ENCODE measurements around the gene KCNK17.

Gene KCNK17

GRCh38 chr6:39260953-39261352 lies 53.3 kb downstream of the KCNK17 start:
- no peaks in the 10 kb centered on the region for H3K27me3 ChIP-seq (replicated peaks; ENCODE audit: control insufficient read depth, insufficient read depth, low read length, poor library complexity, severe bottlenecking)
- no peak for DNase-seq
- H3K27ac ChIP-seq (ENCODE audit: insufficient read depth, low read length, poor library complexity, severe bottlenecking): no peak overlapping the region
- H3K4me3 ChIP-seq (ENCODE audit: insufficient read depth, low read depth, low read length, poor library complexity, severe bottlenecking): no peak overlapping the region
- H3K9me3 ChIP-seq (ENCODE audit: control insufficient read depth, low read length): no peaks in the 10 kb centered on the region
- H3K4me1 ChIP-seq (ENCODE audit: control insufficient read depth, insufficient read depth, low read length, poor library complexity, severe bottlenecking): no peaks in the 10 kb centered on the region
- H3K36me3 ChIP-seq (ENCODE audit: control insufficient read depth, insufficient read depth, low read length): no peaks in the 10 kb centered on the region

DNA sequence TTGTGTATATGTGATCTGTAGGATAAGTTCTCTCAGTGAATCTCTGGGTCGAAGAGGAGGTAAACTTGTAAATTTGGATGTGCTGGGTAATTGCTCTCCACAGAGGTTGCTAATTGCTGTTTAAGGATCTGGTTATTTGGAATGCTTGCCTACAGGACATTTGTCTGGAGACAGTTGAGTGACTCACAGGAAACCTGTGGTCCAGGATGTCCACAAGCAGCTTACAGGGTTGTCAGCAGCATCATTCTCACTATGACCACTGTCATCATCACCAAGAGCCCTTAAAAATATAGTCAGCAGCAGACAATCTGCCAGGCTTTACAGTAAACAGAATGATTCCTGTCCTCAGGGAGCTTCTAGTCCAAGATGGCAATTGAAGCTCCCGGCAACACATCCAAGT lies 53.8 kb downstream of the KCNK17 start:
- H3K9me3 ChIP-seq (ENCODE audit: control insufficient read depth, low read length): no peaks in the 10 kb centered on the region
- no peaks in the 10 kb centered on the region for H3K27me3 ChIP-seq (replicated peaks; ENCODE audit: control insufficient read depth, insufficient read depth, low read length, poor library complexity, severe bottlenecking)
- DNase-seq: no peak
- no peaks in the 10 kb centered on the region for H3K36me3 ChIP-seq (ENCODE audit: control insufficient read depth, insufficient read depth, low read length)
- H3K27ac ChIP-seq (ENCODE audit: insufficient read depth, low read length, poor library complexity, severe bottlenecking): no peak overlapping the region
- H3K4me3 ChIP-seq (ENCODE audit: insufficient read depth, low read depth, low read length, poor library complexity, severe bottlenecking): no peak overlapping the region
- H3K4me1 ChIP-seq (ENCODE audit: control insufficient read depth, insufficient read depth, low read length, poor library complexity, severe bottlenecking): no peaks in the 10 kb centered on the region

DNA sequence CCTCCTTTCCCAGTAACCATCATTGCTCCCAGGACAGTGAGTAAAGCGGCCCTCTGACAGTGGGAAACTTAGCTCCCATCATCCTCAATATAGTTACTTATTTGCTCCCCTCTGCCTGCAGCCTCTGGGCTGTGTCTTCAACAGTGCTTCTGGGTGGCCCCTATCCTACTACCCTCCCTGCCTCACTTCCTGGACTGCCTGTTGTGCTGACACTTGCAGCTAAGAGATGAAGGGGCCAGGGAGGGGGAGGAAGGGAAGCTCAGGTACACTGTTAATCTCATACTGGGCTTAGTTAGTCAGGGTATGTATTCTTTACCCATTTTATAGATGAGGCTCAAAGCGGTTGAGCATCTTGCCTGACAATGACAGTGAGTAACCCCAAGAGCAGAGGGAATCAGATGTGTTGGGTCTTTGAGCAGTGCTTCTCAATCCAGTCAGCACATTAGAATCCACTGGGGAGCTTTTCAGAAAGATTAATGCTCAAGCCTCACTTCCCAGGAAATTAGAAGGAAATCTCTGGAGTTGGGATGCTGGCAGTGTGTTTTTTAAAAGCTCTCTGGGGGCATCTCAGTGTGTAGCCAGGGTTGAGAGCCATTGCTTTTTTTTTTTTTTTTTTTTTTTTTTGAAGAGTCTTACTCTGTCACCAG lies 57.8 kb downstream of the KCNK17 start:
- DNase-seq: no peak
- Histone ChIP-seq H3K4me3 (ENCODE audit: insufficient read depth, low read depth, low read length, poor library complexity, severe bottlenecking) (no peak overlapping the region), H3K27me3 (replicated peaks; ENCODE audit: control insufficient read depth, insufficient read depth, low read length, poor library complexity, severe bottlenecking) (no peaks in the 10 kb centered on the region), H3K36me3 (ENCODE audit: control insufficient read depth, insufficient read depth, low read length) (no peaks in the 10 kb centered on the region), H3K27ac (ENCODE audit: insufficient read depth, low read length, poor library complexity, severe bottlenecking) (no peak overlapping the region), H3K9me3 (ENCODE audit: control insufficient read depth, low read length) (no peaks in the 10 kb centered on the region), H3K4me1 (ENCODE audit: control insufficient read depth, insufficient read depth, low read length, poor library complexity, severe bottlenecking) (no peaks in the 10 kb centered on the region)

GRCh38 chr6:39254999-39255535 lies 59.2 kb downstream of the KCNK17 start:
- no peak for DNase-seq
- Histone ChIP-seq H3K36me3 (ENCODE audit: control insufficient read depth, insufficient read depth, low read length) (no peaks in the 10 kb centered on the region), H3K4me3 (ENCODE audit: insufficient read depth, low read depth, low read length, poor library complexity, severe bottlenecking) (no peak overlapping the region), H3K27ac (ENCODE audit: insufficient read depth, low read length, poor library complexity, severe bottlenecking) (no peak overlapping the region), H3K9me3 (ENCODE audit: control insufficient read depth, low read length) (no peaks in the 10 kb centered on the region), H3K4me1 (ENCODE audit: control insufficient read depth, insufficient read depth, low read length, poor library complexity, severe bottlenecking) (no peaks in the 10 kb centered on the region), H3K27me3 (replicated peaks; ENCODE audit: control insufficient read depth, insufficient read depth, low read length, poor library complexity, severe bottlenecking) (no peaks in the 10 kb centered on the region)

DNA sequence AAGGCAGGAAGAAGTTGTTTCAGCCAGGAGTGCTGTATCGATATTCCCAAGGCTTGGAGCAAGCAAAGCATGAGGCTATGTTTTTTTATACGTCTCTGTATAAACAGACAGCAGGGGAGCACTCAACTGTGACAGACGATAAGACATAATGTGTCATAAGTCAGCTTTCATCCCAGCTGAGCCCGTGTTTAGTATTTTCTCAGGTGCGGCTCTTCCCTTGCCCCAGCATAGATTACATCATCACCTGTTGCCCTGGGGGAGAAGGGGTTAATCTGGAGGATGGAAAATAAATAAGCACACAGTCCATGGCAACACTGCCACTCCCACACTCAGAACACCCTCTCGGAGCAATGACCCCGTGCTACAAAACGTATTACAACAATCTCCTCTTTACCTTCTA lies 62.8 kb downstream of the KCNK17 start:
- Histone ChIP-seq H3K4me3 (ENCODE audit: insufficient read depth, low read depth, low read length, poor library complexity, severe bottlenecking) (no peak overlapping the region), H3K9me3 (ENCODE audit: control insufficient read depth, low read length) (no peaks in the 10 kb centered on the region), H3K27me3 (replicated peaks; ENCODE audit: control insufficient read depth, insufficient read depth, low read length, poor library complexity, severe bottlenecking) (no peaks in the 10 kb centered on the region), H3K36me3 (ENCODE audit: control insufficient read depth, insufficient read depth, low read length) (no peaks in the 10 kb centered on the region), H3K27ac (ENCODE audit: insufficient read depth, low read length, poor library complexity, severe bottlenecking) (no peak overlapping the region), H3K4me1 (ENCODE audit: control insufficient read depth, insufficient read depth, low read length, poor library complexity, severe bottlenecking) (no peaks in the 10 kb centered on the region)
- DNase-seq: no peak

- H3K9me3 ChIP-seq (ENCODE audit: control insufficient read depth, low read length): no peaks in the 10 kb centered on the region
- H3K27ac ChIP-seq (ENCODE audit: insufficient read depth, low read length, poor library complexity, severe bottlenecking): no peak overlapping the region
- H3K27me3 ChIP-seq (replicated peaks; ENCODE audit: control insufficient read depth, insufficient read depth, low read length, poor library complexity, severe bottlenecking): no peaks in the 10 kb centered on the region
- H3K4me3 ChIP-seq (ENCODE audit: insufficient read depth, low read depth, low read length, poor library complexity, severe bottlenecking): no peak overlapping the region
- no peaks in the 10 kb centered on the region for H3K4me1 ChIP-seq (ENCODE audit: control insufficient read depth, insufficient read depth, low read length, poor library complexity, severe bottlenecking)
- DNase-seq: no peak
- H3K36me3 ChIP-seq (ENCODE audit: control insufficient read depth, insufficient read depth, low read length): no peaks in the 10 kb centered on the region
Observed at GRCh38 chr6:39250507-39250906, 63.7 kb downstream of the KCNK17 start.

GRCh38 chr6:39249278-39249677 lies 64.9 kb downstream of the KCNK17 start:
- no peak for DNase-seq
- H3K4me1 ChIP-seq (ENCODE audit: control insufficient read depth, insufficient read depth, low read length, poor library complexity, severe bottlenecking): no peaks in the 10 kb centered on the region
- no peaks in the 10 kb centered on the region for H3K36me3 ChIP-seq (ENCODE audit: control insufficient read depth, insufficient read depth, low read length)
- H3K27me3 ChIP-seq (replicated peaks; ENCODE audit: control insufficient read depth, insufficient read depth, low read length, poor library complexity, severe bottlenecking): no peaks in the 10 kb centered on the region
- no peak overlapping the region for H3K27ac ChIP-seq (ENCODE audit: insufficient read depth, low read length, poor library complexity, severe bottlenecking)
- H3K9me3 ChIP-seq (ENCODE audit: control insufficient read depth, low read length): no peaks in the 10 kb centered on the region
- no peak overlapping the region for H3K4me3 ChIP-seq (ENCODE audit: insufficient read depth, low read depth, low read length, poor library complexity, severe bottlenecking)
